Gastroesophageal sphincter (tissue), 3 donors: ENCODE results near the gene ANAPC2.

Experiments used
- POLR2A ChIP-seq, 2 donors: fragments of 450-650 bp; IDR thresholded peaks; one replicate each; pipeline ENCODE4 v1.6.1; 2017; ENCODE audit warnings: antibody characterized with exemption in 2 of 2, mild to moderate bottlenecking in 2 of 2, moderate library complexity in 1 of 2
- POLR2AphosphoS5 ChIP-seq: sonication (generic); formaldehyde crosslinking; IDR thresholded peaks from one replicate; pipeline ENCODE4 v1.6.1; 2017; ENCODE audit warnings: antibody characterized with exemption
- TF ChIP-seq, protein P1 (sequence below), 4 experiments: fragments of 200-600 bp in 2 of 4; fragments of 450-650 bp in 2 of 4; sonication (generic) in 1 of 4; IDR thresholded peaks; one replicate each; pipeline ENCODE4 v1.5.1; 2017 to 2019; ENCODE audit warnings: antibody characterized with exemption in 4 of 4, mild to moderate bottlenecking in 2 of 4, moderate library complexity in 2 of 4

DNA sequence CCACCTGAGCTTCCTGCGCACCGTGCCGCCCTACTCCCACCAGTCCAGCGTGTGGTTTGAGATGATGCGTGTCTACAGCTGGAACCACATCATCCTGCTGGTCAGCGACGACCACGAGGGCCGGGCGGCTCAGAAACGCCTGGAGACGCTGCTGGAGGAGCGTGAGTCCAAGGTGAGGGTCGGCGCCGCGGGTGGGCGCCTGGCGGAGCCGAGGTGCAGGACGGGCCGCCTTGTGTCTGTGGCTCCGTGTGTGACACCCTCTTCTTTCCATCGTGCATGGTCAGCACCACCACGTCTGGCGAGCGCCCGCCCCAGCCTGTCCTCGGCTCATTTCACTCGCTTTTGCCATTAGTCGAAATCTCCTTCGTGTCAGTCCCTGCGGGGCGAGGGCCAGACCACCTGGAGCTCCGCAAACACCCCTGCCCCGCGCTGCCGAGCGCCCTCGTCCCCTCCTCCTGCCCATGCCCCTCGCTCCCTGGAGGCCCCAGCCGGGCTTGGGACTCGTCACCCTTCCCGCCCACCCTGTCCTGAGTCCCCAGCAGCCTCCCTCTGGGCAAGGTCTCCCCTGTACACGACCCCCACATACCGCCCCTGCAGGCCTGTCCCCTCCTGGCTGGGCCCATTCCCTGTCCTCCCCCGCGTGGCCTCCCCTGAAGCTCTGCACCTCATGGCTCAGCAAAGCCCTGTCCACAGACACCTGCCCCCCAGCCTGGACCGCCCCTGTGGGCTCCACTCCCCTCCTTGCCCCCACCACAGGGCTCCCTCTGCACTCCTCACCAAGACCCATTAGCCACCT is 42.4 kb downstream of the ANAPC2 start:
- TF ChIP-seq POLR2A (IDR thresholded peaks at IDR 0.05) (no peak), POLR2AphosphoS5 (no peak)
- TF ChIP-seq, protein P1, sequence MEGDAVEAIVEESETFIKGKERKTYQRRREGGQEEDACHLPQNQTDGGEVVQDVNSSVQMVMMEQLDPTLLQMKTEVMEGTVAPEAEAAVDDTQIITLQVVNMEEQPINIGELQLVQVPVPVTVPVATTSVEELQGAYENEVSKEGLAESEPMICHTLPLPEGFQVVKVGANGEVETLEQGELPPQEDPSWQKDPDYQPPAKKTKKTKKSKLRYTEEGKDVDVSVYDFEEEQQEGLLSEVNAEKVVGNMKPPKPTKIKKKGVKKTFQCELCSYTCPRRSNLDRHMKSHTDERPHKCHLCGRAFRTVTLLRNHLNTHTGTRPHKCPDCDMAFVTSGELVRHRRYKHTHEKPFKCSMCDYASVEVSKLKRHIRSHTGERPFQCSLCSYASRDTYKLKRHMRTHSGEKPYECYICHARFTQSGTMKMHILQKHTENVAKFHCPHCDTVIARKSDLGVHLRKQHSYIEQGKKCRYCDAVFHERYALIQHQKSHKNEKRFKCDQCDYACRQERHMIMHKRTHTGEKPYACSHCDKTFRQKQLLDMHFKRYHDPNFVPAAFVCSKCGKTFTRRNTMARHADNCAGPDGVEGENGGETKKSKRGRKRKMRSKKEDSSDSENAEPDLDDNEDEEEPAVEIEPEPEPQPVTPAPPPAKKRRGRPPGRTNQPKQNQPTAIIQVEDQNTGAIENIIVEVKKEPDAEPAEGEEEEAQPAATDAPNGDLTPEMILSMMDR (IDR thresholded peaks at IDR 0.05): no peak
